ENCODE measurements around the gene EFCAB13. TPM values are rescaled to one million over a fixed set of nuclear protein-coding genes. Genes with fewer than 3 reads are reported as not detected.

The EFCAB13 gene
- total RNA-seq, 6 experiments from 2014 or later = 0.59 to 1.8 (median 1.2) TPM

DNA sequence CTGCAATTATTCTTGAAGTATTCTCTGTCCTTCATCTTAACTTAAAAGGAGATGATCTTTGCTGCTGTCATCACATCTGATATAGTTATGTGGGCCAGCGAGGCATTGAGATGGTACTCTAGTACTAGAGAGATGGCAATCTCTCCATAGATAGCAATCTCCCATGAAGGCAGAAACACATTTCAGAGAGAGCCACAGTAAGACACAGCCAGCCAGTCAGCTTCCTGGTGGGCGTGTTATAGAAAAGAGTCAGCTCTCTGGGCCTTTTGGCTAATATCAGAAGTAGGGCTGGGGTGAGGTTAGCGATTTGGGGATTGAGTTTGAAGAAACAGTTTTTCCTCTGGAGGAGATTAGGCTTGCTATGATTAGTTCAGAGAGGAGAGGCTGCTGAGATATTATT is 22.6 kb upstream of the EFCAB13 start:
- Mint-ChIP-seq H3K4me1 (ENCODE audit: low read depth) (peaks cover 33% of the 10 kb centered on the region), H3K27ac (no peak overlapping the region), H3K9me3 (peaks cover 9% of the 10 kb centered on the region; the same call in 1 of the 2 replicates), H3K4me3 (no peak overlapping the region), H3K27me3 (ENCODE audit: insufficient read depth) (peaks cover under 1% of the 10 kb centered on the region), H3K36me3 (ENCODE audit: low read depth) (peaks cover 10% of the 10 kb centered on the region)
- TF ChIP-seq, protein P1, sequence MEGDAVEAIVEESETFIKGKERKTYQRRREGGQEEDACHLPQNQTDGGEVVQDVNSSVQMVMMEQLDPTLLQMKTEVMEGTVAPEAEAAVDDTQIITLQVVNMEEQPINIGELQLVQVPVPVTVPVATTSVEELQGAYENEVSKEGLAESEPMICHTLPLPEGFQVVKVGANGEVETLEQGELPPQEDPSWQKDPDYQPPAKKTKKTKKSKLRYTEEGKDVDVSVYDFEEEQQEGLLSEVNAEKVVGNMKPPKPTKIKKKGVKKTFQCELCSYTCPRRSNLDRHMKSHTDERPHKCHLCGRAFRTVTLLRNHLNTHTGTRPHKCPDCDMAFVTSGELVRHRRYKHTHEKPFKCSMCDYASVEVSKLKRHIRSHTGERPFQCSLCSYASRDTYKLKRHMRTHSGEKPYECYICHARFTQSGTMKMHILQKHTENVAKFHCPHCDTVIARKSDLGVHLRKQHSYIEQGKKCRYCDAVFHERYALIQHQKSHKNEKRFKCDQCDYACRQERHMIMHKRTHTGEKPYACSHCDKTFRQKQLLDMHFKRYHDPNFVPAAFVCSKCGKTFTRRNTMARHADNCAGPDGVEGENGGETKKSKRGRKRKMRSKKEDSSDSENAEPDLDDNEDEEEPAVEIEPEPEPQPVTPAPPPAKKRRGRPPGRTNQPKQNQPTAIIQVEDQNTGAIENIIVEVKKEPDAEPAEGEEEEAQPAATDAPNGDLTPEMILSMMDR (IDR thresholded peaks at IDR 0.05) = no peak
- DNase-seq = no peak

DNA sequence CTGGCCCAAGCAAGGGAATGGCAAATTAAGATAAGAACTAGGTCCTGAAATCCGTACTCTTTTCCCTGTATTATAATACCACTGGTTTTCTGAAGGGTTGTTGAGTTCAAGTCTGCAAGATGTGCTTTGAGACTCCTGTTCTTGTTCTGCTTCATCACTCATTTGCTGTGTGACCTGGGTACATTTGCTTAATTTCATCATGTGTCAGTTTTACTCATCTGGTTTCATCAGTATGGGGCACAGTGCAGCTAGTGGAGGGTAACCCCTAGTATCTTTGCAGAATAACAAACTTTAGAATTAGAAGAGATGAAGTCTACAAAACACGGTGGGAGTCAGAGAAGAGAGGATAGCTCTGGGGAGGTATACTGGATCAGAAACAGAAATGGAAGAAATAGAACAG is 21.9 kb upstream of the EFCAB13 start:
- no peak overlapping the region for H3K4me3 Mint-ChIP-seq
- DNase-seq = no peak
- H3K27ac Mint-ChIP-seq = no peak overlapping the region
- peaks cover 35% of the 10 kb centered on the region for H3K4me1 Mint-ChIP-seq (ENCODE audit: low read depth)
- peaks cover 10% of the 10 kb centered on the region for H3K36me3 Mint-ChIP-seq (ENCODE audit: low read depth)
- H3K9me3 Mint-ChIP-seq = peaks cover 9% of the 10 kb centered on the region; the same call in 1 of the 2 replicates
- no peaks in the 10 kb centered on the region; the same call in none of the 2 replicates for H3K27me3 Mint-ChIP-seq (ENCODE audit: insufficient read depth)
- TF ChIP-seq, protein P1 (IDR thresholded peaks at IDR 0.05) = no peak

DNA sequence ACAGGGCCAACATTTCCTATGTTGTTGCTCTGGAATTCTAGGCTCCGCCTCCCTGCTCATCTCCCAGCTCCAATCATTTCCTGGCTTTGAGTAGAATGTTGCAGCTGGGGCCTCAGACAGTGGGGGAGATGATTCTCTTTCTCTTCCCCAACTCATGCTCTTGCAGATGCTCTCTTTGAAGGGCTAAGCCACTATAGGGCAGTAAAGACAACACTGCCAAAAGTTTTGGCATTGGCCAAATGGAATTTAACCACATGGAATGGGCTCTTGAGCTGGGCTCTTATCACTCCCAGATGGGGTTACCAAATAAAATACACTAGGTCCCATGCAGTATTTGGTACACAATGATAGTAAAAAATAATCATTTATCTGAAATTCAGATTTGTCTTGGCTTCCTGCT is 19.6 kb upstream of the EFCAB13 start:
- TF ChIP-seq, protein P1 (IDR thresholded peaks at IDR 0.05) = no peak
- peaks cover 9% of the 10 kb centered on the region; the same call in 1 of the 2 replicates for H3K9me3 Mint-ChIP-seq
- peaks cover 35% of the 10 kb centered on the region for H3K4me1 Mint-ChIP-seq (ENCODE audit: low read depth)
- peaks cover 10% of the 10 kb centered on the region for H3K36me3 Mint-ChIP-seq (ENCODE audit: low read depth)
- no peak overlapping the region for H3K4me3 Mint-ChIP-seq
- no peak for DNase-seq
- no peaks in the 10 kb centered on the region; the same call in none of the 2 replicates for H3K27me3 Mint-ChIP-seq (ENCODE audit: insufficient read depth)
- no peak overlapping the region for H3K27ac Mint-ChIP-seq

DNA sequence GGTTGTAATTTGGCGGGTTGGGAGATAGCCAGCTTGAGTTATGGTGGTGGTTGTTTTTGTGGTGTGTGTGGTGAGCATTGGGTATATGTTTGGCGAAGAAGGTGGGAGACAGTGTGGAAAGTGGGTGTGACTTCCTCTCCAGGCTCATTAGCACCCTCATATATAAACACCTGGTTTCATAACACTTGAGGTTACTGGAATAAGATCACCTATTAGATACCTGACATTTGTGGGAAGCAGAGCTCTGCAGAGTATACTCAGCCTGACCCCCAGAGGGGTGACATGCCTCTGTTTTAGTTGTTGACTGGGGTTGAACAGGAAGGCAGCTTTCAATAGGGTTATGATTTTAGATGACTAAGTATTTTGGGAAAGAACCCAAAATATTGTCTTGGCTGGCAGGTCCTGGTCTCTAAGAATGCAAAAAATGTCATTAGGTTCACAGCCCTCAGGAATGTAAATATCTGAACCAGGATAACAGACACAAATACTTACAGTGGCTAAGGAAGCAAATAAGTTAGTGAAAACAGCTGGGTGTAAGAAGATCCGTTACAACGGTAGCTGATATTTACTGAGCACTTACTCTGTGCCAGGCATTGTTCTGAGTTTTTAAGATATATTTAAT is 18.3 kb upstream of the EFCAB13 start:
- Mint-ChIP-seq H3K9me3 (peaks cover 9% of the 10 kb centered on the region; the same call in 1 of the 2 replicates), H3K4me1 (ENCODE audit: low read depth) (peaks cover 35% of the 10 kb centered on the region), H3K27ac (peak overlapping the region; percentile 2; the same call in 1 of the 2 replicates), H3K27me3 (ENCODE audit: insufficient read depth) (no peaks in the 10 kb centered on the region; the same call in none of the 2 replicates), H3K4me3 (no peak overlapping the region), H3K36me3 (ENCODE audit: low read depth) (peaks cover 10% of the 10 kb centered on the region)
- DNase-seq = peak; percentile 90
- TF ChIP-seq, protein P1 (IDR thresholded peaks at IDR 0.05) = no peak

DNA sequence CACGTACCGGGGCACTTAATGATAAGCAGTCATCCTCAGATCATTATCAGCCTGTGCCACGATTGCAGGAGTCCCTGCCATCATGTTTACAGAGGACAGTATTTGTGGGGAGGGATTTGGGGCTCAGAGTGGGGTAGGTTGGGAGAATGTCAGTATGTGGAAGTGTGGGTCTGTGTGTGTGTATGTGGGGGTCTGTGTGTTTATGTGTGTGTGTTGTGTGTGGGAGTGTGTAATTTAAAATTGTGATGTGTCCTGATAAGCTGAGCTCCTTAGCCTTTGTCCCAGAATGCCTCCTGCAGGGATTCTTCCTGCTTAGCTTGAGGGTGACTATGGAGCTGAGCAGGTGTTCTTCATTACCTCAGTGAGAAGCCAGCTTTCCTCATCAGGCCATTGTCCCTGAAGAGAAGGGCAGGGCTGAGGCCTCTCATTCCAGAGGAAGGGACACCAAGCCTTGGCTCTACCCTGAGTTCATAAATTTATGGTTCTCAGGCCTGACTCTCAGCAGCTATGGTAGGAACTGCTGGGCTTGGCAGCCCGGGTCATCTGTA is 13.5 kb upstream of the EFCAB13 start:
- Mint-ChIP-seq H3K4me1 (ENCODE audit: low read depth) (peaks cover 28% of the 10 kb centered on the region), H3K9me3 (no peaks in the 10 kb centered on the region), H3K27ac (no peak overlapping the region), H3K36me3 (ENCODE audit: low read depth) (no peaks in the 10 kb centered on the region), H3K27me3 (ENCODE audit: insufficient read depth) (no peaks in the 10 kb centered on the region; the same call in none of the 2 replicates), H3K4me3 (no peak overlapping the region)
- no peak for DNase-seq
- TF ChIP-seq, protein P1 (IDR thresholded peaks at IDR 0.05) = no peak

Measured in HFFc6 (cell line).